Colonic mucosa (tissue), 4 donors: Measurements from ENCODE around the gene GLIS2. TPM values are rescaled to one million over a fixed set of nuclear protein-coding genes. Genes with fewer than 3 reads are reported as not detected.

Experiments used
- DNase-seq: peaks from one replicate; pipeline ENCODE4 v3.0.0-alpha.2; 2020
- H3K27ac ChIP-seq: fragments of 200-600 bp; one replicate; pipeline ENCODE4 v1.8.0; 2021
- H3K27me3 ChIP-seq: fragments of 200-600 bp; one replicate; pipeline ENCODE4 v1.8.0; 2021
- H3K36me3 ChIP-seq: fragments of 200-600 bp; one replicate; pipeline ENCODE4 v1.8.0; 2021
- H3K4me1 ChIP-seq: fragments of 200-600 bp; one replicate; pipeline ENCODE4 v1.8.0; 2021; ENCODE audit warnings: mild to moderate bottlenecking
- H3K4me3 ChIP-seq: fragments of 200-600 bp; one replicate; pipeline ENCODE4 v1.8.0; 2021
- H3K9ac ChIP-seq, 2 donors: one replicate each; pipeline ENCODE4 v1.7.0; 2013; ENCODE audit warnings: control low read depth in 2 of 2, low read depth in 2 of 2, low read length in 2 of 2
- H3K9me3 ChIP-seq: fragments of 200-600 bp; one replicate; pipeline ENCODE4 v1.8.0; 2021
- CTCF ChIP-seq: fragments of 200-600 bp; IDR thresholded peaks from one replicate; pipeline ENCODE4 v1.8.0; 2022; ENCODE audit warnings: antibody characterized with exemption, mild to moderate bottlenecking
- intact Hi-C: fragments of 100-400 bp; cut with DNase I; formaldehyde crosslinking; loops from one replicate; pipeline ENCODE4 v1.14.1; 2022
- total RNA-seq, 2 donors: library from RNA; stranded (reverse); fragmentation: NEBNext Ultra II Directional in 1 of 2; extraction: Animal tissue kit (Norgen Biotek cat#: 25700) in 1 of 2; gene quantifications; one replicate each; pipeline ENCODE4 v1.2.1, GENCODE V29; 2021
- donor health status: healthy.
- donor health status: DM: no; HTN: no; CAD: no.
- donor health status: DM: no; HTN: no; CAD: no.

The GLIS2 gene
- total RNA-seq, 2 donors from 2014 or later: 0.89 to 4.1 TPM

GRCh38 chr16:4360538-4361021 lies 44.7 kb downstream of the GLIS2 start:
- Histone ChIP-seq H3K27me3 (no peaks in the 10 kb centered on the region), H3K9me3 (no peaks in the 10 kb centered on the region), H3K27ac (no peak overlapping the region), H3K36me3 (no peaks in the 10 kb centered on the region), H3K4me1 (no peaks in the 10 kb centered on the region), H3K4me3 (no peak overlapping the region), H3K9ac (no peak overlapping the region)
- no peak for TF ChIP-seq CTCF
- intact Hi-C loops: no loop called here
- no peak for DNase-seq

GRCh38 chr16:4361033-4361943 lies 45.4 kb downstream of the GLIS2 start:
- Histone ChIP-seq H3K4me3 (no peak overlapping the region), H3K27me3 (no peaks in the 10 kb centered on the region), H3K36me3 (no peaks in the 10 kb centered on the region), H3K4me1 (no peaks in the 10 kb centered on the region), H3K27ac (no peak overlapping the region), H3K9ac (no peak overlapping the region), H3K9me3 (no peaks in the 10 kb centered on the region)
- intact Hi-C loops: no loop called here
- TF ChIP-seq CTCF: no peak
- no peak for DNase-seq

DNA sequence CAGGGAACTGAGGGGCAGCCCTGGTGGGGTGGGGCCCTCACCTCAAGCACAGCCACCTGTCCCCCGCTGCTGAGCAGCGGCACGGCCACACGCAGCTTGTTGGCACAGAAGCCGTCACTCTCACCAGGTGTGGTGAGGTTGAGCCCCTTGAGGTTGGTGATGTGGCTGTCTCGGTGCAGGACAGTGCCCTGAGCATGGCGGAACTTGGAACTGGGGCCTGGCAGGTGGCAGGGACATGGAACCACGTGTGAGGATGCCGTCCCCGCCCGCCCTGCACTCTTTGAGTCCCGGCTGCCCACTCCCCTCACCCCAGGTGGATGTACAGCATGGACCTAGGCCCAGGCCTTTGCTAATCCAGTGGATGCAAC lies 46.1 kb downstream of the GLIS2 start:
- Histone ChIP-seq H3K9me3 (no peaks in the 10 kb centered on the region), H3K4me3 (no peak overlapping the region), H3K4me1 (no peaks in the 10 kb centered on the region), H3K36me3 (no peaks in the 10 kb centered on the region), H3K27me3 (no peaks in the 10 kb centered on the region), H3K9ac (no peak overlapping the region), H3K27ac (no peak overlapping the region)
- no peak for TF ChIP-seq CTCF
- intact Hi-C loops: no loop called here
- no peak for DNase-seq

DNA sequence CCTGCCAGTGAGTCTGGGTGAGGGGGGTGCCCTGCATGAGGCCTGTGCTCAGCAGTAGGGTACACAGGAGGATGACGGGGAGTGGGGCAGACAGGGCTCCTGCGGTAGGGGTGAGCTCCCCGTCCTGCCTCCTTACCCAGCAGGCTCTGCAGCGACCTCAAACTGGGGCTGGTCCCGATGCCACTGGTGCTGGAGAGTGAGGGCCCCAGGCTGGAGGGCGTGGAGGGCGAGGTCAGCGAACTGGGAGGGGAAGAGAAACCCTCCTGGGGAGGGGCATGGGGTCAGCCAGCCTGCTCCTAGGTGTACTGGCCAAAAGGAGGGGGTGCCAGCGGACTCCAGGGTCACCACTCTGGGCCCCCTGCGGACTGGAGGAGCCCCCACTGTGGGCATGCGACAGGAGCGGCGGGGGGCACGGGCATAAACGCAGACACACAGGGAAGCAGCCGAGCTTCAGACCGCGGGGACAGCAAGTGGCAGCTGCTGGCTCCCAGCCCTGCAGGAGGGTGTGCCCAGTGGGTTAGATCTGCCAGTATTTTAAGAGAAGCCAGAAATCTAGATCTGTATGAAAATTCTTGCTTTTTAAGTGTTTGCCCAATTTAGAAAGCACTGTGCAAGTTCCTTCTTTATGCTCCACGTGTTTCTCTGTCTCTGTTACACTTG lies 46.7 kb downstream of the GLIS2 start:
- Histone ChIP-seq H3K27me3 (no peaks in the 10 kb centered on the region), H3K36me3 (no peaks in the 10 kb centered on the region), H3K9me3 (no peaks in the 10 kb centered on the region), H3K4me1 (no peaks in the 10 kb centered on the region), H3K4me3 (no peak overlapping the region), H3K27ac (no peak overlapping the region), H3K9ac (no peak overlapping the region)
- no peak for TF ChIP-seq CTCF
- intact Hi-C loops: no loop called here
- DNase-seq: no peak

DNA sequence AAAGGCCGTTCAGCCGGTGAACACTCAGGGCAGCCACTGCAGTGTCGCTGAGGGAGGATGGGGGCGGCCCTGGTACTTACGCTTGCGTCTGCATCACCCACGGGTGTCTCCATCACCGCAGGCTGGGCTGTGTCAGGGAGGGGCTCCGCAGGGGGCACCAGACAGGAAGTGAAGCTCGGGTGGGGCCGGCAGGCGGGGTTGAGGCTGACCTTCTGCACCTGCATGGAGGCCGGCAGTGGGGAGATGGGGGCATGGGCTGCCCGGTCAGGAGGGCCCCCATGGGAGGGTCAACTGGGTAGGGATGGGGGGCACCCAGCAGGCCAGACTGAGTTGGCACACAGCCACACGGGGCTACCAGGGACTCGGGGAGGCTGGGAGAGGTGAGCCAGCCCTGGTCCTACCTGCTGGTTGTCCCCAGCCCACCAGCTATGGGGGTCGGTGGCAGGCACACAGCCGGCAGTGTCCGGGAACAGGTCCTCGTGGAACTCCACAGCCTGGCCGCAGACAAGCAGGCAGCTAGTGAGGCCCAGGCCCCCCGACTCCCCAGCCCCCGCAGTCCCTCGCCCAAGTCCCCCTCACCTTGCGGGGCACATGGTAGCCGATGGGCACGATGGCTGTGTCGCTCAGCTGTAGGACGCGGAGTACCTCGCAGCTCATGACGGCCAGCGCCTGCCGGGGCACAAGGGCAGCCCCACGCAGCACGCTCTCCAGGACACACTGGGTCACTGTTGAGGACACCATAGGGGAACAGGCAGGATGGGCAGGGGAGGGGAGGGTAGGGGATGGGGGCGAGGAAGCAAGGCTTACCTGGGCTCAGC lies 48.5 kb downstream of the GLIS2 start:
- intact Hi-C loops: no loop called here
- Histone ChIP-seq H3K27me3 (no peaks in the 10 kb centered on the region), H3K27ac (no peak overlapping the region), H3K9me3 (no peaks in the 10 kb centered on the region), H3K9ac (no peak overlapping the region), H3K36me3 (no peaks in the 10 kb centered on the region), H3K4me3 (no peak overlapping the region), H3K4me1 (no peaks in the 10 kb centered on the region)
- no peak for TF ChIP-seq CTCF
- no peak for DNase-seq
